CD4-positive, alpha-beta T cell (primary cell): ENCODE measurements around the gene MOCS2. TPM values are rescaled to one million over a fixed set of nuclear protein-coding genes. Genes with fewer than 3 reads are reported as not detected.

Experiments
- ATAC-seq: fragments of 200-7000 bp; cut with Tn5 transposase; one replicate; pipeline ENCODE4 v1.10.0; 2022; ENCODE audit warnings: mild to moderate bottlenecking; ENCODE audit not compliant: poor library complexity
- CTCF ChIA-PET: fragments of 350-600 bp; sonication (Branson Sonifier 250); formaldehyde crosslinking; loops from one replicate; lab custom pipeline; 2021; ENCODE audit warnings: antibody characterized with exemption, inconsistent platforms; lab: Charles Lee
- POLR2A ChIA-PET: fragments of 350-600 bp; sonication (Branson Sonifier 250); formaldehyde crosslinking; loops from one replicate; lab custom pipeline; 2021; ENCODE audit warnings: antibody characterized with exemption, inconsistent platforms; lab: Charles Lee
- DNase-seq, 14 experiments: peaks; one replicate each; pipeline ENCODE4 v3.0.0-alpha.2; 2013 to 2020; ENCODE audit warnings: mixed read lengths in 2 of 14
- H3K27ac ChIP-seq, 2 donors: one replicate each; pipeline versions ENCODE4 v1.5.1 to v1.7.0; 2013; ENCODE audit warnings: low read length in 2 of 2, low read depth in 1 of 2, mild to moderate bottlenecking in 1 of 2
- H3K27me3 ChIP-seq, 2 experiments: 1 replicate in 1 of 2; 2 replicates in 1 of 2; pipeline versions ENCODE4 v1.6.1 to v1.7.0; 2013; ENCODE audit warnings: low read length in 2 of 2, control low read depth in 1 of 2, mild to moderate bottlenecking in 1 of 2, moderate library complexity in 1 of 2; ENCODE audit not compliant: insufficient read depth in 2 of 2, control insufficient read depth in 1 of 2
- H3K36me3 ChIP-seq: one replicate; pipeline ENCODE4 v1.6.1; 2013; ENCODE audit warnings: low read length, control low read depth; ENCODE audit not compliant: insufficient read depth
- H3K4me1 ChIP-seq: one replicate; pipeline ENCODE4 v1.6.1; 2013; ENCODE audit warnings: low read length, control low read depth; ENCODE audit not compliant: insufficient read depth
- H3K4me3 ChIP-seq: one replicate; pipeline ENCODE4 v1.5.1; 2013; ENCODE audit warnings: mild to moderate bottlenecking, low read length, moderate library complexity
- H3K9me3 ChIP-seq, 2 experiments: 1 replicate in 1 of 2; 2 replicates in 1 of 2; pipeline versions ENCODE4 v1.6.1 to v1.7.0; 2013; ENCODE audit warnings: low read length in 2 of 2, mild to moderate bottlenecking in 2 of 2, control low read depth in 1 of 2, moderate library complexity in 1 of 2; ENCODE audit not compliant: control insufficient read depth in 1 of 2, insufficient read depth in 1 of 2
- H3K27ac Mint-ChIP-seq: one replicate; pipeline ENCODE4 v1.8.0; 2020; ENCODE audit warnings: mixed read lengths
- H3K27me3 Mint-ChIP-seq: one replicate; pipeline ENCODE4 v1.8.0; 2021; ENCODE audit warnings: mixed read lengths
- H3K36me3 Mint-ChIP-seq: one replicate; pipeline ENCODE4 v1.8.0; 2021; ENCODE audit warnings: low read depth, mixed read lengths
- H3K4me1 Mint-ChIP-seq: one replicate; pipeline ENCODE4 v1.8.0; 2021; ENCODE audit warnings: low read depth, mixed read lengths
- H3K4me3 Mint-ChIP-seq: one replicate; pipeline ENCODE4 v1.8.0; 2020; ENCODE audit warnings: mild to moderate bottlenecking, mixed read lengths
- H3K9me3 Mint-ChIP-seq: one replicate; pipeline ENCODE4 v1.8.0; 2020; ENCODE audit warnings: mixed read lengths
- CTCF ChIP-seq: fragments of 200-600 bp; IDR thresholded peaks from one replicate; pipeline ENCODE4 v1.8.0; 2022; ENCODE audit warnings: antibody characterized with exemption, mild to moderate bottlenecking
- intact Hi-C, 2 experiments: fragments of 100-400 bp; cut with DNase I in 1 of 2; cut with micrococcal nuclease in 1 of 2; formaldehyde crosslinking; loops; one replicate each; pipeline versions ENCODE4 v1.15.1 to v1.9.0; 2023 to 2025; cut with DNase I, micrococcal nuclease
- total RNA-seq, 174 experiments: library from RNA in 2 of 174; stranded (reverse) in 2 of 174; gene quantifications; one replicate each; pipeline ENCODE4 v1.2.3 and lab custom pipeline; 2021 to 2026

MOCS2 gene
- total RNA-seq, 2 experiments from 2014 or later, result 19.5 to 20.4 TPM

- Histone ChIP-seq H3K27me3 (no peaks in the 10 kb centered on the region), H3K36me3 (no peaks in the 10 kb centered on the region), H3K9me3 (no peaks in the 10 kb centered on the region), H3K4me3 (no peak overlapping the region), H3K27ac (no peak overlapping the region), H3K4me1 (no peaks in the 10 kb centered on the region)
- no peak for TF ChIP-seq CTCF
- Mint-ChIP-seq H3K27me3 (peaks cover 8% of the 10 kb centered on the region), H3K36me3 (no peaks in the 10 kb centered on the region), H3K27ac (no peak overlapping the region), H3K4me3 (no peak overlapping the region), H3K4me1 (no peaks in the 10 kb centered on the region), H3K9me3 (no peaks in the 10 kb centered on the region)
- ATAC-seq (no peak), DNase-seq (no peak)
- intact Hi-C loops, result no loop called here
- CTCF ChIA-PET, result no interaction called here
- POLR2A ChIA-PET, result no interaction called here
These were observed 45.8 kb downstream of the MOCS2 start for GRCh38 chr5:53063791-53064190.

GRCh38 chr5:53063176-53063575 is 46.4 kb downstream of the MOCS2 start:
- Histone ChIP-seq H3K4me1 (no peaks in the 10 kb centered on the region), H3K9me3 (no peaks in the 10 kb centered on the region), H3K27me3 (no peaks in the 10 kb centered on the region), H3K27ac (no peak overlapping the region), H3K4me3 (no peak overlapping the region), H3K36me3 (no peaks in the 10 kb centered on the region)
- no peaks in the 10 kb centered on the region for H3K9me3 Mint-ChIP-seq
- no peaks in the 10 kb centered on the region for H3K36me3 Mint-ChIP-seq
- DNase-seq (no peak), ATAC-seq (no peak)
- no peak overlapping the region for H3K27ac Mint-ChIP-seq
- CTCF ChIA-PET, result no interaction called here
- H3K27me3 Mint-ChIP-seq, result peaks cover 10% of the 10 kb centered on the region
- H3K4me3 Mint-ChIP-seq, result no peak overlapping the region
- POLR2A ChIA-PET, result no interaction called here
- intact Hi-C loops, result no loop called here
- no peak for TF ChIP-seq CTCF
- H3K4me1 Mint-ChIP-seq, result no peaks in the 10 kb centered on the region

- Histone ChIP-seq H3K4me1 (no peaks in the 10 kb centered on the region), H3K4me3 (no peak overlapping the region), H3K27me3 (no peaks in the 10 kb centered on the region), H3K27ac (no peak overlapping the region), H3K36me3 (no peaks in the 10 kb centered on the region), H3K9me3 (no peaks in the 10 kb centered on the region)
- CTCF ChIA-PET, result no interaction called here
- Mint-ChIP-seq H3K4me3 (no peak overlapping the region), H3K36me3 (no peaks in the 10 kb centered on the region), H3K27me3 (peaks cover 10% of the 10 kb centered on the region), H3K27ac (no peak overlapping the region), H3K4me1 (no peaks in the 10 kb centered on the region), H3K9me3 (no peaks in the 10 kb centered on the region)
- TF ChIP-seq CTCF, result no peak
- POLR2A ChIA-PET, result no interaction called here
- DNase-seq (no peak), ATAC-seq (no peak)
- intact Hi-C loops, result no loop called here
These were observed 50.3 kb downstream of the MOCS2 start for GRCh38 chr5:53059281-53059680.
